ENCODE data around the gene TNFSF10.

The TNFSF10 gene

GRCh38 chr3:172522871-172523818 is at the start of gene TNFSF10:
TNFSF10 (minus strand) TSS chr3:172523430; CDS start chr3:172523384, 46 bp downstream.
- DNase-seq = peak; percentile 87 to 95 (median 91)

DNA sequence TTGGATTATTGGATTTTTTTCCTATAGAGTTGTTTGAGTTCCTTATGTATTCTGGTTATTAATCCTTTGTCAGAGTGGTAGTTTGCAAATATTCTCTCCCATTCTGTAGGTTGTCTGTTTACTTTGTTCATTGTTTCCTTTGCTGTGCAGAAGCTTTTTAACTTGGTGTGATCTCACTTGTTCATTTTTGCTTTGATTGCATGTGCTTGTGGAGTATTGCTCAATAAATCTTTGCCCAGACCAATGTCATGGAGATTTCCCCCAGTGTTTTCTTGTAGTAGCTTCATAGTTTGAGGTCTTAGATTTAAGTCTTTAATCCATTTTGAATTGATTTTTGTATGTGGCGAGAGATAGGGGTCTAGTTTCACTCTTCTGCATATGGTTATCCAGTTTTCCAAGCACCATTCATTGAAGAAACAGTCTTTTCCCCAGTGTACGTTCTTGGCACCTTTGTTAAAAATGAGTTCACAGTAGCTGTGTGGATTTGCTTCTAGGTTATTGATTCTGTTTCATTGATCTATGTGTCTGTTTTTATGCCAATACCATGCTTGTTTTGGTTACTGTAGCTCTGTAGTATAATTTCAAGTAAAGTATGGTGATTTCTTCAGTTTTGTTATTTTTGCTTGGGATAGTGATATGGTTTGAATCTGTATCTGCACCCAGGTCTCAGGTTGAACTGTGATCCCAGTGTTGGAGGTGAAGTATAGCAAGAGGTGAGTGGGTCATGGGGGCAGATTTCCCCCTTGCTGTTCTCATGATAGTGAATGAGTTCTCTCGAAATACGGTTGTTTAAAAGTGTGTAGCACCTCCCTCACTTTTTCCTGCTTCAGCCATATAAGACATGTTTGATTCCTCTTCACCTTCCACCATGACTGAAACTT is 46.1 kb upstream of the TNFSF10 start:
- DNase-seq = peak; percentile 55 to 75 (median 70)

DNA sequence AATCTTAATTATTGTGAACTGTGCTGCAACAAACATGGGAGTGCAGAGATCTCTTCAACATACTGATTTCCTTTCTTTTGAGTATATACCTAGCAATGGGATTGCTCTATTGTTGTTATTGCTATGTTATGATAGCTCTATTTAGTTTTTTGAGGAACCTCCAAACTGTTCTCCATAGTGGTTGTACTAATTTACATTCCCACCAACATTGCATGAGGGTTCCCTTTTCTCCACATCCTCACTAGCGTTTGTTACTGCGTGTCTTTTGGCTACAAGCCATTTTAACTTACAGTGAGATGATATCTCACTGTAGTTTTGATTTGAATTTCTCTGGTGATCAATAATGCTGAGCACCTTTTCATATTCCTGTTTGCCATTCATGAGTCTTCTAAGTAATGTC is 45.5 kb upstream of the TNFSF10 start:
- DNase-seq = peak; percentile 54 to 69 (median 67)

DNA sequence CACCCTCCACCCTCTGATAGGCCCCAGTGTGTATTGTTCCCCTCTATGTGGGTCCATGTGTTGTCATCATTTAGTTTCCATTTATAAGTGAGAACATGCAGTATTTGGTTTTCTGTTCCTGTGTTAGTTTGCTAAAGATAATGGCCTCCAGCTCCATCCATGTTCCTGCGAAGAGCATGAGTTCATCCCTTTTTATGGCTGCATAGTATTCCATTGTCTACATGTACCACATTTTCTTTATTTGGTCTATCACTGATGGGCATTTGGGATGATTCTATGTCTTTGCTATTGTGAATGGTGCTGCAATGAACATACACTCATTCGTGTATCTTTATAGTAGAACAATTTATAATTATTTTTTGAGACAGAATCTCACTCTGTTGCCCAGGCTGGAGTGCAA is 43.6 kb upstream of the TNFSF10 start:
- DNase-seq = peak in 1 of 3 donors; percentile 8

DNA sequence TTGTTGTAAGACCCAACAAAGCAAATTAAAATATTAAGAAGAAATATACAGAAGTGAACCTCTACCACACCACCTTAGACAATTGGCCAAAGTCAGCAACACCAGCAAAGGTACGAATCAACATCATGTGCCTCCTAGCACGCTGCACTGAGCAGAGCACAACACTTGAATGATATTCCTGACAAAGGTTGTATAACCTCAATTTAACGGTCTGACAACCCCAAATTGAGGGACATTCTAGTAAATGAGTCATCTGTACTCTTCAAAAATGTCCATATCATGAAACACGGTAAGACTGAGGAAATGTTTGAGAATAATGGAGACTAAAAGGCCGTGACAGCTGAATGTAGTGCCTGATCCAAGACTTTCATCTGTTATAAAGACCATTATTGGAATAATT is 41.3 kb upstream of the TNFSF10 start:
- DNase-seq = peak in 2 of 3 donors; percentile 42 to 55

GRCh38 chr3:172562871-172563865 is 39.9 kb upstream of the TNFSF10 start:
- DNase-seq = peak; percentile 65 to 88 (median 73)

- peak in 1 of 3 donors; percentile 46 for DNase-seq
Observed at GRCh38 chr3:172561897-172562640, 38.8 kb upstream of the TNFSF10 start.

GRCh38 chr3:172560586-172560985 is 37.4 kb upstream of the TNFSF10 start:
- DNase-seq = no peak

DNA sequence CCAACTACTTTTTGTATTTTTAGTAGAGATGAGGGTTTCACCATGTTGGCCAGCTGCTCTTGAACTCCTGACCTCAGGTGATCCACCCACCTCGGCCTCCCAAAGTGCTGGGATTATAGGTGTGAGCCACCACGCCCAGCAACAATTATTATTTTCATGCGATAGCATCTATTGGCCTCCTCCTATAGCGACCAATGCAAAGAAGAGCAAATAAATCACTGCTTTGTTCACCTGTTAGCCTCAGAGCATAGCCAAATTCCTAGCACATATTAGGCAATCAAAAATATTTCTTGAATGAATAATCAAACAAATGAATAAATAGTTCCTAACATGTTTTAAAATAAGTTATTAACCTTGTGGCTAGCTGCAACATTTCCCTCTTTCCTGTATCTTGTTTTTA is 36.8 kb upstream of the TNFSF10 start:
- DNase-seq = no peak

- peak; percentile 76 to 90 (median 83) for DNase-seq
Observed at GRCh38 chr3:172559020-172559419, 35.8 kb upstream of the TNFSF10 start.

DNA sequence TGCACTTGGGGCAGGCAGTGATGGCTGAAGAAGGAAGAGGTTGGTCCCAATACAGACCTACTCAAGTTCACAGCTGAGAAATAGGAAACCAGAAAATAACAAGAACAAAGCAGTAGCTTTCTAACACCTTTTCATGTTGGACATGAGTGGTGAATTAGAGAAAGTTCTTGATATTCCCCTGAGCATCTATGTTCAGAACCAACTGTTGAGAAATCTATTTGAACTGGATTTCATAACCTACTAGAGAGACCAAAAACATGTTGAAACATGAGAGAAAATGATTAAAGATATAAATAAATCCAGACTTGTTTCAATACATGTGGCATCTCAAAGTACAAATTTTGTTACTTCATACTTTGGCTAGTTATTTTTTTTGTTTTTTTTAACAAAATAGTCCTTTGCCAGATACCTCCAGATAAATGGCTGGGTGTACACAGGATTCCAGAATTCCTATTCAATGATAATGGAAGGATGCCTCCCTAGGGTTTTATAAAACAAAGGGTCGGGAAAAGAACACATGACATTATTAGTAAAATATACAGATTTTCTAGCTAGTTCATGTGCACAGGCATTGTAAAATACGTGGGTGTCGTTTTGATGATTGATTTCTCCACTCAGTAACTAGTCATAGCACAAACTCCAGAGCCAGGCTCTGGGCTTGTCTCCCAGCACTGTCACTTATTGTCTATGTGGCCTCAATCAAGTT is 34.4 kb upstream of the TNFSF10 start:
- DNase-seq = peak; percentile 31 to 52 (median 47)

DNA sequence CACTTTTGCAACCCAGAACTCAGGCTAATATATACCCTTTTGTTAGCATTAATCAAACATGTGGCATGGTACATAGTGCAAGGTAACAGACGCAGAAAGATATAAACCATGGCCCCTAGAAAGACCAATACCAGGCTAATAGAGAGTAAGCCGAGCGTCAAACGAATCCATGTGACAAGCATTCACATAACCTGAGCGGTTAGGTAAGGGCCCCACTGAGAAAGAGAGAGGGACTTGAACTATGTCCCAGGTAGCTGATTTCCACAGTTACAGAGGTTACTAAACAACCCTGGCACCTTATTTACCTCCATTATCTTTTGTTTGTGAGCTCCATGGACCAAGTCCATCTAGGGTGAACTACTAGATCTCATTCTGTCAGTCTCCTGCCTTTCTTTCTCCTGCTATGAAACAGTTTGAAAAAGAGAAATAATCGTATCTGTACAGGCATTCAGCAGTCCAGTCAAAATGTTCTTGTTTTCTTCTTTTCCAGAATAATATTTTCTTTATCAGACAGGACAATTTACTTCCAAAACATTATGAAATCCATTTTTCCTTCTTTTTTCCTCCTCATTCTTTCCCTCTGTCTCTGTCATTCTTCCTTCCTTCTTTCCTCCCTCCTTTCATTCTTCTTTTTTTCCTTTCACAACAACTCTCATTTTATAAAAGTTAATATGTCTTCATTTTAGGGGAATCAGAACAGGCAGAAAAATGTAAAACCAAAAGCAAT is 30.5 kb upstream of the TNFSF10 start:
- DNase-seq = no peak

GRCh38 chr3:172552607-172553006 is 29.4 kb upstream of the TNFSF10 start:
- DNase-seq = no peak

GRCh38 chr3:172551874-172552273 is 28.6 kb upstream of the TNFSF10 start:
- no peak for DNase-seq

GRCh38 chr3:172550347-172550943 is 27.2 kb upstream of the TNFSF10 start:
- peak; percentile 89 to 94 (median 91) for DNase-seq

DNA sequence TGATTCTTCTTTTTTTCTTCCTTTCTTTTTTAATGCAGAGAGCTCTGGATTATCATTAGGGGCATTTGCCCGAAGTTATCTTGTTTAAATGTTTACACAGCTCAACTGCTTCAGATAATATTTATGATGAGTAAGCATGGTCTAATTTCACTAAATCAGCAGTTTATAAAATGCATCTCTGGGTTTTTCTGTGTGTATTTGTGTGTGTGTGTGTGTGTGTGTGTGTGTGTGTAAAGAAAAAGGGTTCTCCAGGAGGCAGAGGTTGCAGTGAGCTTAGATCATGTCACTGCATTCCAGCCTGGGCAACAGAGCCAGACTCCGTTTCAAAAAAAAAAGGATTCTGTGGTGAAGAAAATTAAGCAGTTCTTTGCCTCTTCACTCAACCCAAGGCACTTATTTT is 25.9 kb upstream of the TNFSF10 start:
- DNase-seq = no peak

DNA sequence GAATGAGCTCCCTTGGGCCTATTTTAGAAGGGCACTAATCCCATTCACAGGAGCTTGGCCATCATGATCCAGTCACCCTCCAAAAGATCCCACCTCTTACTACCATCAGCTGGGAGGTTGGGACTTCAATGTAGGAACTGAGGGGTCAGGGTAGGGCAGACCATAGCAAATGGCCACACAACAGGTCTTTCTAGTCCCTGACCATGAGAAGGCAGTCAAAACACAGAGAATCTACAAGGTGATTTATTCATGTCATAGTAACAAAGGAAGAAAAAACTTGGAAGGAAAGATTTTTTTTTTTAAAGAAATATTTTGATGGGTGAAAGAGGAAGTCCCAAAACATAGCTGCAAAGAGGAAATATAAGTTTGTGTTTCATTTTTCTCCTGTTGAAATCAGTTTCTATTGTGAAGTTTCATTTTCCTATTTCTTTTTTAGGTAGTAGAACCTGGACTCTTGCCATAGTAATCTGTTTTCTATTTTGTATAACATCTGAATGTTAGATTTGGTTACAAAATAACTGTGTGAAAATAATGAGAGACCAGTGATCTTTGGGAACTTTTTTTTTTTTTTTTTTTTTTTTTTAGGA is 23.5 kb upstream of the TNFSF10 start:
- DNase-seq = peak; percentile 35 to 88 (median 75)

GRCh38 chr3:172546105-172546504 is 22.9 kb upstream of the TNFSF10 start:
- no peak for DNase-seq

- no peak for DNase-seq
Observed at GRCh38 chr3:172544404-172544803, 21.2 kb upstream of the TNFSF10 start.

All from suppressor macrophage treated with lipopolysaccharide for 1 hour (primary cell).